Stimulated activated CD8-positive, alpha-beta memory T cell treated with anti-CD3 and anti-CD28 coated beads, Interleukin-12 subunit alpha, Interleukin-12 subunit beta, amount 100 ng/mL, for 24 hours (primary cell): ENCODE data around the gene SNIP1.
"Not testable (repeated sequence)": the region's sequence is repeated elsewhere in the genome, so short reads cannot be mapped to it uniquely, and the experiment has no call there.

Experiments
- DNase-seq: peaks from one replicate; pipeline ENCODE4 v3.0.0-alpha.2; 2020; ENCODE audit errors: extremely low read depth

Gene SNIP1

GRCh38 chr1:37553927-37554808, at the start of gene SNIP1:
Gene SNIP1 (minus strand): TSS chr1:37554293. CDS start chr1:37554229, 64 bp downstream.
- DNase-seq = peak; percentile 73

DNA sequence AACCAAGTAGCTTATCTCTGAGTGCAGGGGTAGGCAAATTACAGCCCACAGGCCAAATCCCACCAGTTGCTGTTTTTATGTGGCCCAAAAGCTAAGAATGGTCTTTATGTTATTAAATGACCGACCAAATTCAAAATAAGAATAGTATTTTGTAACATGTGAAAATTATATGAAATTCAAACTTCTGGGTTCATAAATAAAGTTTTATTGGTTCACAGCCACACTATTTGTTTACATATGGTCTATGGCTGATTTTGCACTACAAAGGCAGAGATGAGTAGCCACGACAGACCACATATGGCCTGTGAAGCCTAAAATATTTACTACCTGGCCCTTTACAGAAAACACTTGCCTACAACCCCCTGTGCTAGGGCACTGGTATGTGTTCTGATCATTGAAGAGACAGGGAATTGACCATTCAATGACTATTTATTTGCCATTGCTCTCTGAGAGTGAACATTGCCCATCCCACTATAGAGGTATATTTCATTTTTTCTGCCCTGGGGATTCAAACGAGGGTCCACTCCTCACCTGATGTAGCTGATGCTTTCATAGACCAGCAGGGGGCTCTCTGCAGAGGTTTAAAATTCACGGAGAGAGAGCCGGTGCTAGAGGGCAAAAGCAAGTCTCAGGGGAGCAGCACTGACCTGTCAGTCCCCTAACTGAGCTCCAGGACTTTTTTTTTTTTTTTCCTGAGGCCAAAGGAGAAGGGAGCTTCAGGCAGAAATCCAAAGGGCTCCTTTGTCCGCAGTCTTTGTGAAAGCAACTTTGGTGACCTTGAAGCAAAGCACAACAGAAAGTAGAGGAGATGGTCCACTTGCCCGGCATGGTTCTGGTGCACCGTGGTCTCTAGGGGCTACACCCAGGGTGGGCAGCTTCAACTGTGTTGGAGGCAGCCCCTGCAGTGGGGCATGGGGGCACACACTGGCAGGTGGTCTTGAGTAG, 48.9 kb upstream of the SNIP1 start:
- no peak for DNase-seq

GRCh38 chr1:37601441-37601840, 47.3 kb upstream of the SNIP1 start:
- no peak for DNase-seq

- DNase-seq = no peak
These were observed 45.8 kb upstream of the SNIP1 start for GRCh38 chr1:37599940-37600339.

GRCh38 chr1:37596182-37596667, 42.1 kb upstream of the SNIP1 start:
- no peak for DNase-seq

- DNase-seq = peak; percentile 90
These were observed 41.5 kb upstream of the SNIP1 start, which contains the start of gene GNL2 for GRCh38 chr1:37595440-37596181. Gene GNL2 (minus strand): TSS chr1:37595937. CDS start chr1:37595822, 115 bp downstream.

GRCh38 chr1:37593726-37594125, 39.6 kb upstream of the SNIP1 start:
- DNase-seq = no peak

DNA sequence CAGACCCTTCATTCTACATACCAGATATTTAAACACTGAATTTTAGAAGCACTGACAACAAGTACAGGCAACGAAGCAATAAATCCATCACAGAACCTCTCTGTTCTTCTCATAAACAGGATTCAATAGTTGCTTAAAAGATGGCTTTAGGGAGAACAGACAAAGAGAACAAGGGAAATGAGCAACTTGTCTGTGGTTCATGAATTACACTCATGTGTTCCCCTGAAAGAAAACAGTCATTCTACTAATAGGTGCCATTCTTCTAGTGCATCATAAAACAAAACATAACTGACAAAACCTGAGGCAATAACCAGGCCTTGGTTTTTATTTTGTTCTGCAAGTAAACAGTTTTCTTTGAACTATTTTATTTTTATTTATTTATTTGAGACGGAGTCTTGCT, 34.8 kb upstream of the SNIP1 start:
- DNase-seq = no peak

GRCh38 chr1:37584544-37584943, 30.5 kb upstream of the SNIP1 start:
- not testable (repeated sequence) for DNase-seq

GRCh38 chr1:37575692-37576091, 21.6 kb upstream of the SNIP1 start:
- DNase-seq = no peak

GRCh38 chr1:37574834-37575480, 20.9 kb upstream of the SNIP1 start:
- no peak for DNase-seq

DNA sequence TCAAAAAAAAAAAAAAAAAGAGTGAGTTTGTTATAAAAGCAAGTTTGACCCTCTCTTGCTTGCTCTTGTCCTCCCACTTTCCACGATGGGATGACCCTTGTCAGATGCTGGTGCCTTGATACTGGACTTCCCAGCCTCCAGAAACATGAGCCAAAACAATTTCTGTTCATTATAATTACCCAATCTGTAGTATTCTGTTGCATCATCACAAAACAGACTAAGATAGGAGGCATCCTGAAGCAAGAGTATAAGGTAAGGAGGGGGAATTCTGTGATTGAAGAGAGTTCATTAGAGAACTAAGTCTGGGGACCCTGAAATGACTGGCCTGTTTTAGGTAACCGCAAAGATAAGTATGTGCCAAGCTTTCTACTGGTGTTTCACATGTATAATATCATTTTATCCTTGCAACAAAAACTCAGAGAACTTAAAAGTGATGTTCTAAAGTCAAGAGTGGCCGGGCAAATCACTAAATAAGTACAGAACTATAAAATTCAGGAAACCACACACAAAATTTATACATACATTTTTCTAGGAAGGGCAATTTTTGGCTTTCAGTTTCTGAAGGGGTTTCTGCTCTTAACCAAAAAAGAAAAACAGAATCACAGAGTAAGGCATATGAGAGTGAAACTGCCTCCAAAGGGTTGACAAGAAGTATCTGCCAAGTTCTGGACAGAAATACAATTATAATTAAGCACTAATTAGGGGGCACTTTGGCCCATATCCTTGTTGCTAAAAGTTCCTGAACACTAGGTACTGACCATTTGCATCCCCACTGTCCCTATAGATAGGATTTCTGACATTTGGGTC, 16.6 kb upstream of the SNIP1 start:
- no peak for DNase-seq

DNA sequence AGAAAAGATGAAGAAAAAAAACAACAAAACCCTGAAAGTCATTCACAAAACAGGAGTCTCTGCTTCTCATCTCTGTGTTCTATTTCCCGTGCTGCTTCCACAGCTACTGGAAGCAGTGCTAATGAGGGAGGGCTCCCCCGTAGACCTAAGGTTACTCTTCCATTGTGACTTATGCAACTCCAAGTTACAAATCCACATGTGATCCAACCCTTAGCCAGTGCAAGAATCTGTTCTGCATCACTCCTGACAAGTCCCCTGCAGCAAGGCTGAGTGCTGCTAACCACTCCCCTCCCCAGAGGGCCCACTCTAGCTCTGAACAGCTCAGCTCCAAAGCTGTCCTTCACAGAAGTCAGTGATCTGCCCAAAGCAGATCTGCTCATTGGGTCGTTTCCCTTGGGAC, 12.9 kb upstream of the SNIP1 start:
- DNase-seq = no peak

DNA sequence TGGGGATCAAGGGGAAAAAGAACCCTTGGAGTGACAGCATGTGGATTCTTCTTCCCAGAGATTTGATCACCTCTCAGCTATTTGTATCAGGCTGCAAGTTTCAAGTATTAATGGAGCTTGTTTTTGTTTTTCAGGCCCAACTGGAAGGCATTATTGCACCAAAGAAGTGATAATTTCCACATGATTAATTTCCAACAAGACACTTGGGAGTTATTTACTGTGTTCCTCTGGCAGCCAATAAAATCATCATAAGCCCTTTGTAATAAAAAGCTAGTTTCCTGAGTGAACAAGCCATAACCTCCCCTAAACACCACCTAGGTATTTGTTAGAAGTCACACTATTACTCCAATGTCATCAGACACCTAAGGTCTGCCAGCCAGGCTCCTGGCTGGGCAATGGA, 10.8 kb upstream of the SNIP1 start:
- no peak for DNase-seq

GRCh38 chr1:37562984-37563383, 8.9 kb upstream of the SNIP1 start:
- no peak for DNase-seq

DNA sequence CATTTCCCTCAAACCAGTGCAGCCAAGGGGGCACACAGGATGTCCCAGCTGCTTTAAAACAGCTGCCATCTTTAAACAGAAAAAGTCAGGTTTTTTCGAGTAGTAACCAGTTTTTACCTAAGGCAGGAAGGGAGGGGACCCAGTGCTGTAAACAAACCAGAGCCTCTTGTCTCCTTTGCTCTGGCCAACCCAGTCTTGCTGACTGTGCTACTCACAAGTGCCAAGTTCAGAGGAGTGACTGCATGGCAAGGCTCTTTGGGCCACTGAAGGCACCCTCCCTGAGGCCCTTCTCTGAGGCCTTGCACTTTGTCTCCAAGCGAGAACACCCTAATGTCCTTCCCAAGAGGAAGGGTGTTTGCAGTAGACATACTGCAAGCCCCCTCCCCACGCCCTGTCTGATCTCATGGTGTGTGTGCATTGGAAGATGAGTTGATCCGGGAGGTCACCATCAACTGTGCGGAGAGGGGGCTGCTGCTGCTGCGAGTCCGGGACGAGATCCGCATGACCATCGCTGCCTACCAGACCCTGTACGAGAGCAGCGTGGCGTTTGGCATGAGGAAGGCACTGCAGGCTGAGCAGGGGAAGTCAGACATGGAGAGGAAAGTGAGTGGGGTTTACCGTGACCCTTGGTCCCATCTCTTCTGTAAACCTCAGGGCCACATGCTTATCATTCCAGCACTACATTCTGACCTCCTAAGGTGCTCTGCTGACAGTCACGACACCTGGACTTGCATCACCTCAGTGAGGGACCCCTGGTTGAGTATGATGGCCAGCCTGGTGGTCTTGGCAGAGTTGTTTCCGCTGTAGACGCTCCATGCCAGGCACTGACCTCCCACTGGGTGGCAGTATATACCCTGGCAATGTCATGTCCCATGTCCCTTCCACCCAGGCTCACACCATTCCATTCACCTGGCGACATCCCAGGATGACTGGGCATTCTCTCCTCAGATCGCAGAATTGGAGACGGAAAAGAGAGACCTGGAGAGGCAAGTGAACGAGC, 7.3 kb upstream of the SNIP1 start:
- DNase-seq = no peak

DNA sequence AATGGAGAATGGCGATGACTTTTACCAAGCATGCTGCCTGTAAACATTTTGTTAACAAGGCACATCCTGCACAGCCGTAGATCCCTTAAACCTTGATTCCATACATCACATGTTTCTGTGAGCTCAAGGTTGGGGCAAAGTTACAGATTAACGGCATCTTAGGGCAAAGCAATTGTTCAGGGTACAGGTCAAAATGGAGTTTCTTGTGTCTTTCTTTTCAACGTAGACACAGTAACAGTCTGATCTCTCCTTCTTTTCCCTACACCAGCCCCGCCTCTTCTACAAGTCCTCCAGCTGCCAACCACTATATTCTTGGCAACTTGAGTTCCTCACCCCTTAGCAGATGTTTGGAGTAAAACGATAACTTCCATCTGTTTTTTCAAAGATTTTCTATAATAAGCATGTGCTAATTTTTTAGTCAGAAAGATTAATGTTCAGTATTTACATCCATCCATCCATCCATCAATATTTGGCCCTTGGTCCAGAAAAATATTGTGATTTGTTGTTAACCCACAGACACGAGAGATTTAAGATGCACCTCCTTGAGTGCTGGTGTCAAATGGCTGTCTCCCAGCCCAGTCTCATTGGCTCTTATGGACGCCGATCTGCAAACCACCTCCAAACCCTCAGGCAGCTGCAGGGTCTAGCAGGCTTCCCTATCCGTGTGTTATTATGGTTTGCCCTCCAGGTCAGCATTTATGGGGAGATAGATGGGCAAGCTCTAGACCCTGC, 6.5 kb upstream of the SNIP1 start:
- no peak for DNase-seq

DNA sequence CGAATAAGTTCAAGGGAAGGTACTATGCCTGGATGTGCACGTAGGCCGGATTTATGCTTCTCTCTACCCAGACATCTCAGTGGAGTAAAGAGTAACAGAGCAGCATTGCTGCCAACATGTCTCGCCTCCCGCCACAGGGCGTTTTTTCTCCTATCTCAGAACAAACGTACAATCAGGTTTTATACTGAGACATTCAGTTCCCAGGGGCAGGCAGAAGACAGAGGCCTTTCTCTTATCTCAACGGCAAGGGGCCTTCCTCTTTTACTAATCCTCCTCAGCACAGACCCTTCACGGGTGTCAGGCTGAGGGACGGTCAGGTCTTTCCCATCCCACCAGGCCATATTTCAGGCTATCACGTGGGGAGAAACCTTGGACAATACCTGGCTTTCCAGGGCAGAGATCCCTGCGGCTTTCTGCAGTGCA, 5.9 kb upstream of the SNIP1 start:
- DNase-seq = not testable (repeated sequence)
